ENCODE data around the gene RABAC1.

The RABAC1 gene

GRCh38 chr19:41928221-41928683 lies 30.9 kb downstream of the RABAC1 start, which contains the start of gene ERFL:
Gene ERFL, minus strand, starts transcription at chr19:41928449. Its CDS starts 15,530 bp downstream, at chr19:41912919.
- DNase-seq (ENCODE audit: low read depth): no peak

GRCh38 chr19:41927497-41928192 lies 31.5 kb downstream of the RABAC1 start:
- no peak for DNase-seq (ENCODE audit: low read depth)
- peak overlapping the region; percentile 28 for H3K4me3 ChIP-seq (ENCODE audit: control insufficient read depth, low read depth, low read length)
- TF ChIP-seq CTCF (conservative IDR thresholded peaks at IDR 0.05; ENCODE audit: control insufficient read depth, insufficient read depth, low read depth, low read length): no peak

More at GRCh38 chr19:41928221-41928683, 30.9 kb downstream of the RABAC1 start, which contains the start of gene ERFL:
- H3K4me3 ChIP-seq (ENCODE audit: control insufficient read depth, low read depth, low read length): peak within 1 kb of the TSS; percentile 28
- no peak for TF ChIP-seq CTCF (conservative IDR thresholded peaks at IDR 0.05; ENCODE audit: control insufficient read depth, insufficient read depth, low read depth, low read length)

- no peak overlapping the region for H3K4me3 ChIP-seq (ENCODE audit: control insufficient read depth, low read depth, low read length)
Observed at GRCh38 chr19:41926763-41927496, 32.2 kb downstream of the RABAC1 start.

GRCh38 chr19:41926028-41926762 lies 32.9 kb downstream of the RABAC1 start:
- no peak overlapping the region for H3K4me3 ChIP-seq (ENCODE audit: control insufficient read depth, low read depth, low read length)
- DNase-seq (ENCODE audit: low read depth): no peak
- no peak for TF ChIP-seq CTCF (conservative IDR thresholded peaks at IDR 0.05; ENCODE audit: control insufficient read depth, insufficient read depth, low read depth, low read length)

More at GRCh38 chr19:41926763-41927496, 32.2 kb downstream of the RABAC1 start:
- no peak for TF ChIP-seq CTCF (conservative IDR thresholded peaks at IDR 0.05; ENCODE audit: control insufficient read depth, insufficient read depth, low read depth, low read length)
- DNase-seq (ENCODE audit: low read depth): no peak

GRCh38 chr19:41925208-41926003 lies 33.7 kb downstream of the RABAC1 start:
- no peak for DNase-seq (ENCODE audit: low read depth)
- no peak overlapping the region for H3K4me3 ChIP-seq (ENCODE audit: control insufficient read depth, low read depth, low read length)
- TF ChIP-seq CTCF (conservative IDR thresholded peaks at IDR 0.05; ENCODE audit: control insufficient read depth, insufficient read depth, low read depth, low read length): no peak
